ENCODE data around the gene LFNG. TPM values are rescaled to one million over a fixed set of nuclear protein-coding genes. Genes with fewer than 3 reads are reported as not detected.

The LFNG gene
- total and polyA plus RNA-seq, 2 donors (not counting 1 experiment from before 2014, with no cell fraction given) = 73.3 to 208 TPM

GRCh38 chr7:2575046-2575732, 55.6 kb downstream of the LFNG start:
- POLR2A ChIA-PET = interaction anchor here (1.0 kb wide), 1 partner anchor 34 kb away, joined by 4 read pairs; no protein-coding TSS in a partner anchor
- ATAC-seq (ENCODE audit: low read depth) (no peak), DNase-seq (no peak)
- no peak overlapping the region for H3K27ac Mint-ChIP-seq
- H2AFZ ChIP-seq (ENCODE audit: insufficient read depth, low read depth, low read length, poor library complexity, severe bottlenecking) = no peak overlapping the region
- no peaks in the 10 kb centered on the region for H3K9me3 ChIP-seq (ENCODE audit: control extremely low read depth in 1 of 3, control insufficient read depth in 2 of 3, insufficient read depth in 1 of 3, low read length in 2 of 3)
- H3K4me2 ChIP-seq (replicated peaks; ENCODE audit: low read depth, low read length, poor library complexity, severe bottlenecking) = no peak overlapping the region
- H3K9me3 Mint-ChIP-seq (ENCODE audit: insufficient read depth) = no peaks in the 10 kb centered on the region
- H3K4me3 ChIP-seq (ENCODE audit: control extremely low read depth in 1 of 5, extremely low read depth in 1 of 5, insufficient read depth in 1 of 5, low read depth in 2 of 5, low read length in 4 of 5) = no peak overlapping the region
- H3K27me3 ChIP-seq (replicated peaks in 1 of 4; ENCODE audit: control extremely low read depth in 1 of 4, control insufficient read depth in 3 of 4, insufficient read depth in 4 of 4, low read length in 3 of 4) = no peaks in the 10 kb centered on the region
- no peaks in the 10 kb centered on the region for H4K20me1 ChIP-seq (ENCODE audit: control insufficient read depth, insufficient read depth, low read length, poor library complexity, severe bottlenecking)
- H3K79me2 ChIP-seq (ENCODE audit: control insufficient read depth, insufficient read depth, low read length) = no peaks in the 10 kb centered on the region
- no peak for TF ChIP-seq CTCF (IDR thresholded peaks at IDR 0.05)
- TF ChIP-seq EZH2 (IDR thresholded peaks at IDR 0.05; ENCODE audit: borderline replicate concordance, insufficient read depth, low read depth, low read length, poor library complexity, severe bottlenecking) = no peak
- no peaks in the 10 kb centered on the region for H3K27me3 Mint-ChIP-seq
- WGBS (ENCODE audit: insufficient coverage) = 86% methylated on average over 20 of the region's 21 CpGs
- peaks cover 5% of the 10 kb centered on the region for H3K4me1 Mint-ChIP-seq
- no peak overlapping the region for H3K4me3 Mint-ChIP-seq
- H3K36me3 ChIP-seq (replicated peaks in 1 of 2; ENCODE audit: control extremely low read depth in 1 of 2, control insufficient read depth in 1 of 2, extremely low read depth in 1 of 2, insufficient read depth in 2 of 2, low read length in 1 of 2) = peaks cover 0 to 2% of the 10 kb centered on the region in 2 experiments
- no peak overlapping the region for H3K9ac ChIP-seq (ENCODE audit: low read length)
- CTCF ChIA-PET = interaction anchor here (0.8 to 1.5 kb wide), 2 partner anchors 106 to 123 kb away, joined by 3 read pairs; no protein-coding TSS in a partner anchor
- intact Hi-C loops (cut with micrococcal nuclease) = no loop called here
- H3K27ac ChIP-seq (ENCODE audit: low read length in 2 of 2) = no peak overlapping the region
- H3K4me1 ChIP-seq (ENCODE audit: control insufficient read depth in 2 of 2, insufficient read depth in 2 of 2, low read length in 2 of 2) = peaks cover 0 to 5% of the 10 kb centered on the region in 2 donors

- no peak overlapping the region for H3K27ac ChIP-seq (ENCODE audit: low read length in 2 of 2)
- H3K4me2 ChIP-seq (replicated peaks; ENCODE audit: low read depth, low read length, poor library complexity, severe bottlenecking) = no peak overlapping the region
- ChIA-PET POLR2A (interaction anchor here (1.0 kb wide), 1 partner anchor 33 kb away, joined by 4 read pairs; no protein-coding TSS in a partner anchor), CTCF (interaction anchor here (1.5 kb wide), 1 partner anchor 124 kb away, joined by 3 read pairs; no protein-coding TSS in a partner anchor)
- H3K4me3 ChIP-seq (ENCODE audit: control extremely low read depth in 1 of 5, extremely low read depth in 1 of 5, insufficient read depth in 1 of 5, low read depth in 2 of 5, low read length in 4 of 5) = no peak overlapping the region
- ATAC-seq (ENCODE audit: low read depth) (no peak), DNase-seq (no peak)
- no peaks in the 10 kb centered on the region for H3K27me3 ChIP-seq (replicated peaks in 1 of 4; ENCODE audit: control extremely low read depth in 1 of 4, control insufficient read depth in 3 of 4, insufficient read depth in 4 of 4, low read length in 3 of 4)
- H3K27me3 Mint-ChIP-seq = no peaks in the 10 kb centered on the region
- intact Hi-C loops (cut with micrococcal nuclease) = no loop called here
- no peaks in the 10 kb centered on the region for H4K20me1 ChIP-seq (ENCODE audit: control insufficient read depth, insufficient read depth, low read length, poor library complexity, severe bottlenecking)
- H3K36me3 ChIP-seq (replicated peaks in 1 of 2; ENCODE audit: control extremely low read depth in 1 of 2, control insufficient read depth in 1 of 2, extremely low read depth in 1 of 2, insufficient read depth in 2 of 2, low read length in 1 of 2) = peaks cover 0 to 2% of the 10 kb centered on the region in 2 experiments
- H2AFZ ChIP-seq (ENCODE audit: insufficient read depth, low read depth, low read length, poor library complexity, severe bottlenecking) = no peak overlapping the region
- H3K79me2 ChIP-seq (ENCODE audit: control insufficient read depth, insufficient read depth, low read length) = no peaks in the 10 kb centered on the region
- H3K9ac ChIP-seq (ENCODE audit: low read length) = no peak overlapping the region
- 97% methylated on average over 15 of the region's 21 CpGs for WGBS (ENCODE audit: insufficient coverage)
- H3K9me3 ChIP-seq (ENCODE audit: control extremely low read depth in 1 of 3, control insufficient read depth in 2 of 3, insufficient read depth in 1 of 3, low read length in 2 of 3) = no peaks in the 10 kb centered on the region
- H3K27ac Mint-ChIP-seq = no peak overlapping the region
- H3K4me3 Mint-ChIP-seq = no peak overlapping the region
- H3K4me1 ChIP-seq (ENCODE audit: control insufficient read depth in 2 of 2, insufficient read depth in 2 of 2, low read length in 2 of 2) = peaks cover 0 to 5% of the 10 kb centered on the region in 2 donors
- TF ChIP-seq CTCF (IDR thresholded peaks at IDR 0.05) (no peak), EZH2 (IDR thresholded peaks at IDR 0.05; ENCODE audit: borderline replicate concordance, insufficient read depth, low read depth, low read length, poor library complexity, severe bottlenecking) (no peak)
- no peaks in the 10 kb centered on the region for H3K9me3 Mint-ChIP-seq (ENCODE audit: insufficient read depth)
- peaks cover 7% of the 10 kb centered on the region for H3K4me1 Mint-ChIP-seq
These were observed 56.3 kb downstream of the LFNG start for GRCh38 chr7:2575733-2576340.

Measured in B cell (primary cell).